GM19438 (cell line): ENCODE data around the gene LRP1B.

Experiments used
- ATAC-seq: cut with Tn5 transposase; IDR thresholded peaks from one replicate; pipeline ENCODE4 v1.9.1; 2021; ENCODE audit warnings: low read depth; ENCODE audit not compliant: unreplicated experiment

LRP1B gene

DNA sequence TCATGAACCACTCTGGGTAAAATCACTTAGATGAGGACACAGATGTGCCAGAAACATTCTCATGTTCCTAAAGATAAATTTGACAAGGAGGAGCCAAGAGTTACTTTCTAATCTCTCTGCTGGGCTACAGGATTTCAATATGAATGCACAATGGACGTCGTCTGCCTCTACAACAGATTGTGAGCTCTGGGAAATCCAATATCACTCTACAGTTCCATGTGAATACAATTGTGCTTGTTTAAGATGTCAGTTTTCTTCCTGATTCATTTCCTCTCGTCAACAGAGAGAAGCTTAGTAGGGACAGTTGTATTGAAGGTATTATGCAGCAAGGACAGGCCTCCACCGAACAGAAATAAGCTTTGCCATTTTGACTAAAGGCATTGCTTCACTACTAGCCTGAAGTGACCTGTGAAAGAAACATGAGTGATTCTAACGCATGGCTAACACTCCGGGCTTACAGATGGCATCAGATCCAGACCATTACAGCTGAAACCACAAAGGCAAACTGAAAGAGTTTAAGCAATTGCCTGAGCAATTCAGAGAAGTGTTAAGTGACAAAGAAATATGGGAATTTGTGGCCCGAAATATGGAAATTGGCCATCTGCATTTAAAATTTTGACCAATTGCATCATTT lies 1591.5 kb downstream of the LRP1B start:
- no peak for ATAC-seq

DNA sequence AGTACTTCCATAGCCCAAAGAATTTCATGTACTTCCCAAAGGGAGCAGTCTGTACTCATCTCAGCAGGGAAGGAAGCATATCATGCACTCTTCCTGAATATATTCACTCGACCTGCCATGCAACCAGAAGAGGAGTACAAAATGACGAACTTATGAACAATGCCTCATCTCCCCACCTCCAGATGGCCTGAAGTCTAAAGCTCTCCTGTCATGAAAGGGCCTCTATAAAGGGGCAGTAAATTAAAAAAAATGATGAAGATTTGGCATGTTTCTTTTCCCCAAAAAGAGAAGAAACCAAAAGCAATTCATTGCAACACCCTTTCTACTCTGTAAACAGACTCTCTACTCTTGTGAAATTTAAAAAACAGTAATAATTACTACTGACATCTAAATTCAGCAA lies 1601.1 kb downstream of the LRP1B start:
- no peak for ATAC-seq

DNA sequence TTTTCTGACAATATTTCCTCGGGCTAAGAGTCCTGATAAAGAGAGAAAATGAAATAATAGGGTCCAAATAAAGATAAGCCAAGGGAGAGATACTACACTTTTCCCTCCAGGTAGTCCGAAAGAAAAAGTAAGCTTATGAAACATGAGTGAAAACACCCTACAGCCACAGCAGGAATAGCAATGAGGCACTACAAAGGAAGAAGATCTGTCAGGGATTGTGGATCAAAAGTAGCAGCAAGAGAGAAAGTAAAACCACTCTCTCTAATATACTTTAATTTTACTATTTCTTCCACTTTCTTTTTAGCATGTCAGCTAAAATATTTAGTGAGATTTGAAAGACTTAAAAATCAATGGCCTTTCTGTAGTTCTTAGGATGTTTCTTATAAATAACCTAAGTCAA lies 1601.8 kb downstream of the LRP1B start:
- no peak for ATAC-seq

DNA sequence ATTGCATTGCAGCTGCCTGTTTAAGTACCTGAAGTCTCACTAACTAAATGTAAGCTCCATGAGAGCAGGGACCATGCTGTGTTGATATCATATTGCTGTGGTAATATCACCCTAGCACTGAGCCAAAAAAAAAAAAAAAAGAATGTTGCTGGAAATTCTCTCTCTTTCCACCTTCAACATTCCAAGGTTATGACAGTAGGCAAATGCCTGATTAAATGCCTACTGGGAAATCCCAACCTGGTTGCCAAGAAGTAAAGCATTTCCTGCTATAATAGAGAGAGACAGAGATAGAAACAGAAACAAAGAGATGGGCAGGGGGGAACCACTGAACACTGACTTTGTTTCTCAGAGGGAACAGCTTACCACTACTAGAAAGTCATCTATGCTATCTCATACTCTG lies 1604.2 kb downstream of the LRP1B start:
- no peak for ATAC-seq

DNA sequence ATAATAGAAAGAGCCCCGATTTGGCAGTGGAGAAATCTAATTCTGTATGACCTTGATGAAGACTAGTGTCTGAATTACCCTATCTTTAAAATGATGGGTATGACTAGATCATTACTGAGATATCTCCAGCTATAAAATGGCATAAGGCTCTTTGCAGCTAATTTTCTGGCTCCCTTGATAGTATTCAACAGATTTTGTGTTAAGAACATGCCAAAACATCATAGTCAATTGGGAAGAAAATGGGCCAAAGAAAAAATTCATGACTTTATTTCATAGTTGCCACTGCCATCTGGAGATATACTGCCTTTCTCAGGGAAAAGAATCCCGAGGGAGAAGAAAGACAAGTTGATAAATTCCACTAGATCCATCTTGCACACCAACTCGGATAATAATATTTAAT lies 1618.7 kb downstream of the LRP1B start:
- no peak for ATAC-seq

DNA sequence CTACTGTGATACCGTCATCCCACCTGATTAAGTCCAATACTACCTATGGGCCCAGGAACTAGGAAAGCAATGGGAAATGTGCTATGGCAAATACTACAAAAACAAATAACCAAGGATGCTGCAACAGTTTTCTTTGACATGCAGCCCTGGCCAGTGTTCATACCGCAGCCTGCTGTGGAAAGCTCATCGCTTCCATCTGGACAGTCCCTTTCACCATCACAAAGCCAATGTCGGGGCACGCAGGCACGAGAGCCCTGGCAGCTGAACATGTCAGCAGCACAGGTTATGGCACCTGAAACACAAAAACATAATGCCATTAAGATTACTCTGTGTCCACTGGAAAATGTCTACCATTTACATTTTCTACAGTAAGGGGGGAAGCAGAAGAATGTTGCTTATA lies 1621.1 kb downstream of the LRP1B start:
- no peak for ATAC-seq

DNA sequence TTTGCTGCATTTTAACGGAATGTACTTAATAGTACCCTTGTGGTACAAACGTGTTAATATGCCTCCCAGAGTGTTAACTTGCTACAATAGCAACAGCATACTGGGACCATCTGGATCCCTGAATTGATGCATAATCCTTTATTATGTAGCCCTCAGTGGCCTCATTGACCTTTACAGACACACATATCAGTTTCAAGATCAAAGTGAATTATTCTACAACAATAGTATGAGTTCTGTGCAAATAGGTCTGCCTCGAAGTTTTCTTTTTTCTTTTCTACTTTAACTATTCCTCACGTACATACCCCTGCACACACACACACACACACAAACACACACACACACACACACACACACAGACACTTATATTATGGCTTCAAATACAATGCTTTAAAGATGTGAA lies 1622.1 kb downstream of the LRP1B start:
- ATAC-seq: no peak

DNA sequence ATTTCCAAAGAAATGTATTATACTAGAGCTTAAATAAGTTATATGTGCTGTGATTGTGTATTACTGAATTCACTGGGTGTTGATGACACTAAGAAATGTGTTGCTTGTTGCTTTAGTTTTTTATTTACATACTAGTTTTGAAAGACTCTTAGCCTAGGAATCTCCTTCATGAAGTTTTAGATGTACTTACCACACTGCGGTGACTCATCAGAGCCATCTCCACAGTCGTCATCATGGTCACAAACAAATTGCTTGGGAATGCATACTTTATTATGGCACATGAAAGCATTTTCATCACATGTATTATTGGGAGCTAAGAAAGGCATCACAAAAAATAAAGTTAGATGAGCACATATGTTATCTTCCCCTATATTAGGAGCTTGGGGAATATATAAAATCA lies 1624.2 kb downstream of the LRP1B start:
- no peak for ATAC-seq

DNA sequence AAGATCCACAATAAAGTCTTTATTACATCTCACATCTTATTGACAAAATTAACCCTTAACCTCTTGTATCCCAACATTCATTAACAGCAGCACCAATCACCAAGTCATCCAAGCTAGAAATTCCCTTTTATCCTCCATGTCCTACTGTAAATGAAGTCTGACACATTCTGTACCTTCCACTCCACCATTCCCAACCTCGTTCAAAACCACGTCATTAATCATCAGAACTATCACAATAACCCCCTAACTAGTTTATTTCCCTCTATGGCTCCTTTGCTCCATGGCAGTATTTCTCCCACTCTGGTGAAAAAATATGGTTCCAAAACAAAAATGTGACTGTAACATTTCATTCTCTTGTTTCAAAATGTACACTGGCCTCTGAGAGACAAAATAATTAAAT lies 1626.2 kb downstream of the LRP1B start:
- no peak for ATAC-seq

DNA sequence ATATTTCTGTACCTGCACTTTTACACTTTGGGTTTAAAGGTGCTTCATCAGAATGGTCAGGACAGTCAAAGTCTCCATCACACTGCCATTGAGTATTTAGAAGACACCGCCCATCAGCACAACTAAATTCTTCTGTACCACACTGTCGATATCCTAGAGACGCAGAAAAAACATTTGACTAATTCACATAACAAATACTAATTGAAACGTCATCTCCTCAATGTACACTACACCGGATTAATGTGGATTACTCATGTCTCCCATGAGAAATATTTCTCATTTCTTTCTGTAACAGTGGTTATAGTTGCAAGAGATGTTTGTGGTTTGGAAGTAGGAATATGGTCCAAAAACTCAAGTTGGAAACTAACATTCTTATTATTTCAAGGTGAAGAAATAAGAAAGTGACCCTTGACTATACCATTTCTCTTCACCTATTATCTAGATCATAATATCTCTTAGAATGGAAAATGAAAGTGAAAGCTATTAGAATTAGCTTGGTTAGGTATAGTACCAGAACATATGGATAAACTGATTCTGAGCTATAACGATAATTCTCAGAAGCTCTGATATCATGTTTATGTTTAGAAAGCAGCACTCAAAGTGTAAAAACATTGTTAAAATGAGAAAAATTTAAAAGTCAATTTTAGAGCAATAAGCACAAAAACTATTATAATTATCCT lies 1627.7 kb downstream of the LRP1B start:
- ATAC-seq: no peak

DNA sequence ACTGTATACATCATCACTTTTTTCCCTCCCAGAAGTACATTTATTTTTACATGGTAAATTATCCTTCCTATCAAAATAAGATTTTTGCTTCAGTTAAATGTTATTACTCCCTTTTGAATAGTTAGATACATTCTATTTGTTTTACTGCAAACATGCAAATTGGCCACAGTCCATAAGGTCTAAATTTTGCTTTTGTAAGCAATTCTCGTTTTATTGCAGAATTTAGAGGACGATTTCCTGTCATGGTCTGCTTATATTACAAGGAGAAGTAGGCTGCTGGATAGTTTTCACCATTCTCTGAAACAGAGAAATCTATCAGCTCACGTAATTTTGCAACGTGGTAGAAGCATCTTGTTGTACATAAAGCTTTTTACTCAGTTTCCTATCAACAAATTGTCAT lies 1632.5 kb downstream of the LRP1B start:
- ATAC-seq: no peak

DNA sequence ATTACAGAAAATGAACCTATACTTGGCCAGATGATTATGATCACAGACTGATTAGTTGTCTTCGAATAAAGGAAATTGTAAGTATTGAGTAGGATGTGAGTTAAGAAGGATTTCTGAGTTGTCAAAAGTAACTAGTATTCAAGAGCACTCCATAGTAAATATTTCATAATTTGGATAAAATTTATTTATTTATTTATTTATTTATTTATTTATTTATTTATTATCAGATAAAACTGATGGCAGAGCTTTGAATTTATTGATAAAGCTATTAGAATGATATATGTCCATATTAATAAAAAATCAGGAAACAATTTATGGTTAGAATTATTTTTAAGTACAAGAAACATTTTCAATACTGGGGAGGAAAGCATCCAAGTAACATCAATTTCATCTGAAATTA lies 1634.1 kb downstream of the LRP1B start:
- no peak for ATAC-seq

DNA sequence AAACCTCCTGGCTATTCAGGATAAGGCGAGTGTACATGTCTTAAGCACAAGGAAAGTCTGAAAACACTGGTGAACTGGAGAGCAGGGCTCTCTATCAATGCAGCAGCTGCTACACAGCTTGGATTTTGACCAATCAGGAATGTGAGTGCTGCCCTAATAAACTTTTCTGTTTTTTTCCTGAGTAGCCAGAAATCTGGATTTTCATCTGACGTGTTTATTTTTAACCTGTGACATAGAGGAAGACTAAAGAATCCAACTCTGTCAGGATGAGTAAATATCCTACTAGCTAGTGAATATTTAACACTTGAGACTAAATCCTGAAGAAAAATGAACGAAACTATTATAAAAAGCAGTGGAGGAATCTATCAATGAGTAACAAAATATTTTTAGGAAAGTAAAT lies 1638.9 kb downstream of the LRP1B start:
- no peak for ATAC-seq

DNA sequence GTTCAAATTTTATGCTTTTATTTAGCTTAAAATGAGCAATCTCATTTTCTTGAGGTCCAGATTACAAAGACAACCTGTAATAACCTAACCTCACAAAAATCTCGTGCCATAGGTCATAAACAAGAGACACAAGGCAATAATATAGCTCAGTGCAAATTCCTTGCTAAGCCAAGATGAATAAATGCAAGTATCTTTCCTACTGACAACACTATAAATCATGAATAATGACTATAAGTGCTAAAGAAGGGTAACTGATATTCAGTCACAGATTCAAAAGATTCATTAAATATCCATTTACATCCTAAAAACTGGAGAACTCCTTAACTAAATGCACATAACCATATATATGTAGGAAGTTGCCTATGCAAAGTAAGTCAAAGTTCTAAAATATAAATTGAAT lies 1641.6 kb downstream of the LRP1B start:
- ATAC-seq: no peak

DNA sequence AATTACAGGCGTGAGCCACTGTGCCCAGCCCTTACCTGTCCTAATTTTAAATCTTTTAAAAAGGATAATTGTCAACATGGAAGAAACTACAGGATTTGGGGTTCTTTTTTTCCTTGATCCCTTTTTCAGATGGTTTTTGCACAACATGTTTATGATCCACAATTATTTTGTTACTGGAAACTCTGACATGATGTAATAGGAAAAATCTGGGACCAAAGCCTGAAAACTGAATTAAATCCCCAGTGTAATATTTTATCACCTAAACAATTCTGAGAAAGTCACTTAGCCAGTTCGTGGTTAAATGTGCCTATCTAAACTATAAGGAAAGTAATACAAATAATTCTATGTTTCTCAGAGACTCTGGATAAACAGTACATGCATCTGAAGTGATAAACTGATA lies 1649.7 kb downstream of the LRP1B start:
- no peak for ATAC-seq

DNA sequence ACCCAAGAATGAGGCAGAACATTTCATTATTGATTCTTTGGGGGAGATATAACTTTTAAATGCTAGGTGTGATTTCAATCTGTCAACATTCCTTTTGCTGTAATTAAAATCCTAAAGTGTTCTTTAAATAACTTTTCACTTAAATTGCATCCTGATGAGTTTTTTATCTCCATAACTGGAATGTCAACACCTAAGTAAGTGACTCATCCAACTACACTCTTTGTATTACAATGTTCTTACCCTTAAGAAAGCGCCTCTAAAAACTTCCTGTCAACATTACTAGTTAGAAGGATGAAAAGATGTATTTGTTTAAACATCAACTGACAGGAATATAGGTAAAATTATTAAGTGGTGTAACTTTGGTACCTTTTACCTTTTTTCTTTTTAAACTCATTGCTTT lies 1657.0 kb downstream of the LRP1B start:
- ATAC-seq: no peak

DNA sequence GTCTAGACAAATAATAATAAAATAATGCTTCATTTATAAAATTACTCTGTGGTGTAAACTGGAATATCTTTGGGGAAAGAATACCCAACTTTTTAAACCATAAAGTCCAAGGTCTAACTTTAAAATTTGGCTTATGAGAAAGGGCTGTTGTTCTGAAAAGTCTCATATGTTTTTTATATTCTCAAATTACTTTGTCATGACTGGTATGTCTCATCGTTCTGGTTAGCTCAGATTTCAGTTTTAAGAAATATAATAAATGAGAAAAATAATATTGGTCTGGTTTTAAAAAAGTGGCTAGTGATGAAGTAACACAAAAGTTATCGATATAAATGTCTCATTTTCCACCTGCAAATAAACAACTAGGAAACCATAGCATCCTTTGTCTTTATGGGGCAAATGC lies 1658.1 kb downstream of the LRP1B start:
- no peak for ATAC-seq

DNA sequence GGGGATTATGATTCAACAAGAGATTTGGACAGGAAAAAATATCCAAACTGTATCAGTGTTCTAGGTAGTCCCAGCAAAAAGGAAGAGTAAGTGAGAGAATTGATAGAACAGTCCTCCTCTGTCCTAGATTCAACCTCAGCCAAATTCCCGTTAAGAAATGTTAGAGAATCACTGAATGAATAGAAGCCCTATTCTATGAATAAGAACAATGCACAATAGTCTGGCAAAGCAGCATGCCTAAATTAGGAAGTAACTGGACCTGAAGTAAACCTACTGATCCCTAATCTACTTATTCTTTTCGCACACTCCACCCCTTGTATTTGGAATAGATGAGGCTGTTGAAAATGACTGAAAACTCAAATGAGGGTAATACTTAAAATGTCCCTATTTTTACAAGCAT lies 1665.5 kb downstream of the LRP1B start:
- no peak for ATAC-seq

DNA sequence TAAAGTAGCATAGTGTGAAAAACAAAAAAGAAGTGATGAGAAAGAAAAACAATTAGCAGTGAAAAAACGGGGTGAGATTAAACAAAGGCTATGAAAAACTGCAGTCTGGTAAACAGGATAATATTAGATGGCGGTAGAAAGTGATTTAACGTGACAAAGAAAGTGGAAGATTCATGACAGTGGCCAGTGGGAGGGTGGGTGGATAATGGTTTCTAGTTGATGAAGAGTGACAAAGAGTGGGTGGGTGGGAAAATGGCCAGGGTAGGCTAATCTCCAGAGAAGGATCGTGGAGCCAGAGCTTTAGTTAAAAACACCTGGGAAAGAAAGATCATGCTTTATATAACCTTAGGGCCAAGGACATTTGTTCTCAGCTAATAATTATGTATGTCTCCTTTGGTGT lies 1667.8 kb downstream of the LRP1B start:
- ATAC-seq: no peak

DNA sequence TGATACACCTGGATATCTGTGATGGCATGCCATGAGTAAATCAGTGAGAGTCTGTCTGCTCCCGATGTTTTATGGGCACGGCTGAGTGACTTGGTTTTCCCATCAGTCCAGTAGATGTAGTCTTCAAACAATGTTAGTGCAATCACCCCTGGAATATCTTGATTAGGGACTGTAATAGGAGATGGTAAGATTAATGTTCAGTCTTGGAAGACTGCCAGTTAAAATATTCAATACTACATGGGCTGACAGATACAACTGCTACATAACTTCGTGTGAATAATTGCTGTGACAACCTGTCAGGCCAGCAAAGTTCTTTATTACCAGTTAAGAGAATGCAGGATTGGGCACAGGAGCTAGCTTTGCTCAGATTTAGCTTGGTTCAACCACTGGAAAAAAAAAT lies 1673.3 kb downstream of the LRP1B start:
- ATAC-seq: no peak

DNA sequence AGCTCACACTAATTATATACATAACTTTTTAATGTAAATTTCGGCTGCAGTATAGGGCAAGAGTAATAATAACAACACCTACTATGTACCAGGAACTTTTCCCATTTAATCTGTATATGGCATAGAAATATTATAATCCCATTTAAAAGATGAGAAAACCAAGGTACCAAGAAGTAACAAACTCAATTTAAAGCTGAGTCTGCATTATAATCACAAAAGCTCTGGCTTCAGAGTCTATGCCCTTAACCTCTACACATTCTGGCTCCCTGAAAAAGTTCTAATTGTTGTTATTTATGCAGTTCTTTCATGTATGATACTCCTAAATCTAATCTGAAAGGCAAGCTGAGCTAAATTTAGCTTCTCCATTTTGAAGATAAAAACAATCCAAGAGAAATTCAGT lies 1675.5 kb downstream of the LRP1B start:
- no peak for ATAC-seq

DNA sequence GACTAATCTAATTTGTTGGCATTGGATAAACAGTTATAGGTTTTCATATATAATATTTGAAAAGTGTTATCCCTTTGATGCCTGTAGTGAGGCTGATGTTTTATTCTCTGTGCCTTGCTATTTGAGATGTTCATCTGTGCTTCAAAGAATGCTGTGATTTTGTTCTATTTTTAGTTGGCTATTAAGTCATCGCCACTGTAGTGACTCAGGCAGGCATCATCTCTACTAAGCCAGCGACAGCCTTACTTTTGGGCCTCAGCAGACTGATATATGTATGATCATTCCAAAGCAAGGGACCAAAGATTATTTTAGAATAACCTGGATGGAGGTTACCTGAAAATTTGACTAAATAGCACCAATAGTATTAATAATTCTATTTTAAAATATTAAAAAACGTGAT lies 1676.1 kb downstream of the LRP1B start:
- ATAC-seq: no peak

DNA sequence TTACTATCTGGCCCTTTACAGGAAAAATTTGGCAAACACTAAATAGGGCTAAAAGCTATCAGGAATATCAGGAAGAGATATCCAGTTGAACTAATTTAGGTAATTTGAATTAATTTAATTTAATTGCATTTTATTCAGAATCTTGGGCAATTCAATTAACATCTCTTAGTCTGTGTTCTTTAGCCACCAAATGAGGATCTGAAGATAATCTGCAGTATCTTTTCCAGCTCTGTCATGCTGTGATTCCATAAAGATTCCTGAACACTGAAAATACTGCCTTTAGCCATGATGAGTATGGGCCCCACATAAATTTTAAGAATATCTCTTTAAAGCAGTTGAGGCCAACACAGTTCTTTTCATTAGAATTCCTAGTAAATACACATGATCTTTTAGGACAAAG lies 1679.5 kb downstream of the LRP1B start:
- ATAC-seq: no peak
